HepG2 (cell line): ENCODE results near the gene ACE. TPM values are rescaled to one million over a fixed set of nuclear protein-coding genes. Genes with fewer than 3 reads are reported as not detected.
A peak's percentile ranks its signal among the peaks of the same experiment; 100 is the strongest.

Experiments used
- ARID2 ChIP-seq: sonication (generic); formaldehyde crosslinking; IDR thresholded peaks from 2 replicates; pipeline ENCODE4 v1.8.1; 2022; ENCODE audit warnings: mild to moderate bottlenecking, missing genetic modification reagents, borderline replicate concordance
- EEA1 ChIP-seq: sonication (generic); formaldehyde crosslinking; IDR thresholded peaks from 2 replicates; pipeline ENCODE4 v1.5.1; 2020; ENCODE audit warnings: mild to moderate bottlenecking, missing genetic modification reagents, borderline replicate concordance
- ERF ChIP-seq: IDR thresholded peaks from 2 replicates; pipeline ENCODE4 v1.6.1; 2018; ENCODE audit warnings: missing biosample characterization, missing genetic modification reagents
- HDAC1 ChIP-seq: sonication (generic); formaldehyde crosslinking; IDR thresholded peaks from 2 replicates; pipeline ENCODE4 v1.5.1; 2020; ENCODE audit warnings: mild to moderate bottlenecking, missing genetic modification reagents
- HMG20A ChIP-seq: IDR thresholded peaks from 2 replicates; pipeline ENCODE4 v1.6.1; 2016; ENCODE audit warnings: borderline replicate concordance
- HMG20B ChIP-seq: conservative IDR thresholded peaks from 2 replicates; pipeline ENCODE4 v1.6.1; 2016; ENCODE audit warnings: missing genetic modification reagents, missing compliant biosample characterization
- HOXA7 ChIP-seq: sonication (generic); formaldehyde crosslinking; IDR thresholded peaks from 2 replicates; pipeline ENCODE4 v1.8.1; 2022; ENCODE audit warnings: mild to moderate bottlenecking, missing genetic modification reagents, moderate library complexity
- KMT2B ChIP-seq: IDR thresholded peaks from 2 replicates; pipeline ENCODE4 v1.6.1; 2016; ENCODE audit warnings: missing genetic modification reagents, missing compliant biosample characterization
- RAD51 ChIP-seq: fragments of 450-650 bp; IDR thresholded peaks from 2 replicates; pipeline ENCODE4 v1.6.1; 2016; ENCODE audit warnings: borderline replicate concordance
- REPIN1 ChIP-seq: sonication (generic); formaldehyde crosslinking; IDR thresholded peaks from 2 replicates; pipeline ENCODE4 v1.8.0; 2022; ENCODE audit warnings: missing genetic modification reagents, low read depth, mild to moderate bottlenecking, borderline replicate concordance
- SP140L ChIP-seq: sonication (generic); formaldehyde crosslinking; IDR thresholded peaks from 2 replicates; pipeline ENCODE4 v1.4.0; 2020; ENCODE audit warnings: missing genetic modification reagents, borderline replicate concordance
- YEATS4 ChIP-seq: sonication (generic); formaldehyde crosslinking; IDR thresholded peaks from 2 replicates; pipeline ENCODE4 v1.4.0; 2020; ENCODE audit warnings: missing genetic modification reagents, borderline replicate concordance
- ZBTB1 ChIP-seq: sonication (generic); formaldehyde crosslinking; IDR thresholded peaks from 2 replicates; pipeline ENCODE4 v1.4.0; 2020; ENCODE audit warnings: missing genetic modification reagents, borderline replicate concordance
- ZEB1 ChIP-seq: IDR thresholded peaks from 2 replicates; pipeline ENCODE4 v1.6.1; 2012; ENCODE audit warnings: mild to moderate bottlenecking, low read depth, inconsistent platforms; ENCODE audit not compliant: insufficient replicate concordance
- polyA plus RNA-seq, 8 experiments: library from polyadenylated mRNA; depleted of rRNA in 3 of 8; stranded (reverse) in 7 of 8; unstranded in 1 of 8; fragments of >200 nt; fragmentation: Illumina TruSeq in 4 of 8; extraction: Trizol in 4 of 8; gene quantifications; 2 replicates each; pipeline versions ENCODE4 v1.2.1 to v1.2.3, GENCODE V29; 2011 to 2016; ENCODE audit warnings: low read depth in 4 of 8, missing spikeins in 1 of 8, mixed read lengths in 1 of 8; ENCODE audit not compliant: insufficient read depth in 1 of 8
- total RNA-seq, 5 experiments: library from RNA; depleted of rRNA; stranded (reverse); fragments of >200 nt; fragmentation: Illumina TruSeq; extraction: Trizol; gene quantifications; 2 replicates each; pipeline ENCODE4 v1.2.3, GENCODE V29; 2016; ENCODE audit warnings: low read depth in 1 of 5
- TF ChIP-seq, protein P1 (sequence below): IDR thresholded peaks from 2 replicates; pipeline ENCODE4 v1.6.1; 2016; ENCODE audit warnings: low read depth, missing genetic modification reagents, missing compliant biosample characterization
- TF ChIP-seq, protein P2 (sequence below): sonication (generic); formaldehyde crosslinking; IDR thresholded peaks from 2 replicates; pipeline ENCODE4 v1.4.0; 2020; ENCODE audit warnings: mild to moderate bottlenecking, missing genetic modification reagents, borderline replicate concordance
- TF ChIP-seq, protein P3 (sequence below), 2 experiments: fragments of 450-650 bp in 1 of 2; sonication (generic) in 1 of 2; formaldehyde crosslinking; IDR thresholded peaks; 2 replicates each; pipeline versions ENCODE4 v1.5.0 to v1.8.0; 2020 to 2022; ENCODE audit warnings: mild to moderate bottlenecking in 1 of 2, missing genetic modification reagents in 1 of 2

Gene ACE
- total and polyA plus RNA-seq, 2 of the 13 experiments (the other 11 are each of a cell fraction or from before 2014, with no cell fraction given) = 0.08 to 0.13 TPM

DNA sequence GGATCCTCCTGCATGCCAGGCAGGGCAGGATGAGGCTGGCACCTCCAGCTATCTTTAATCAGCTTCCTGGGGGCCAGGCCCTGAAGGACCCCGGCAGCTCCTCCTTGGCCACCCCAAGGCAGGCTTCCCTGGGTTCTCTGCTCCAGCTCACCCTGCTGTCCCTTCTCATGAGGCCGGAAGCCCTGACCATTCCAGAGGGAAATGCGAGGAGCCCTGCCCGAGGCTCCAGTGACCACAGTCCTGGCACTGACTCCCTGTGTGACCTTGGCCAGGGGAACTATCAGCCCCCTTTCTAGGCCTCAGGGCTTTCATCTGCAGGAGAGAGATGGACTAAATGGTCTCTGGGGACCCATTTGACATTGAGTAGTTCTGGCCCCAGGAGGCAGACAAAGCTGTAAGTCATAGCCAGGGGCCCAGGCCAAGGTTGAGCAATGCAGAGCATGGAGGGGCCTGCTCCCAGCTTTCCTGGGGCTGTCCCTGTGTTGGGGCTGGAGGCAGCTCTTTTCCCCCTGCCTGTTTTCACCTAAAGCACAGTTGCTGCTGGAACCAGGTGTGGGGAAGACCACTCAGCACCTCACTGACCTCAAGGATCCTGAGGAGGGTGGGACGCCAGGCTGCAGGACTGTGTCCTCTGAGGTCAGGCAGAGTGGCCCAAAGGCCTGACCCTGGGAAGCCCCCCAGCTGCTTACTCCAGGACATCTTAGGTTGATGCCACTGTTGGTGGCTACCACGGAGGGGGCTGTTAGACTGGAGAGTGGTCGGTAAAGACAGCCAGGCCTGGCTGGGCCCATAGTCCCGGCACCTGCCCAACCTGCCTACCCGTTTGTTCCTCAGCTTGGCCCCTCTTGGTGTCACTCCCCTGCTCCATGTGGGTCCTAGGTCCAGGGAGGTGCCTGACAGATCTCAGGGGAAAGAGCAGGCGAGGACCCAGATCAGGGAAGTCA is 54.4 kb downstream of the ACE start (continued):
- TF ChIP-seq, protein P1, sequence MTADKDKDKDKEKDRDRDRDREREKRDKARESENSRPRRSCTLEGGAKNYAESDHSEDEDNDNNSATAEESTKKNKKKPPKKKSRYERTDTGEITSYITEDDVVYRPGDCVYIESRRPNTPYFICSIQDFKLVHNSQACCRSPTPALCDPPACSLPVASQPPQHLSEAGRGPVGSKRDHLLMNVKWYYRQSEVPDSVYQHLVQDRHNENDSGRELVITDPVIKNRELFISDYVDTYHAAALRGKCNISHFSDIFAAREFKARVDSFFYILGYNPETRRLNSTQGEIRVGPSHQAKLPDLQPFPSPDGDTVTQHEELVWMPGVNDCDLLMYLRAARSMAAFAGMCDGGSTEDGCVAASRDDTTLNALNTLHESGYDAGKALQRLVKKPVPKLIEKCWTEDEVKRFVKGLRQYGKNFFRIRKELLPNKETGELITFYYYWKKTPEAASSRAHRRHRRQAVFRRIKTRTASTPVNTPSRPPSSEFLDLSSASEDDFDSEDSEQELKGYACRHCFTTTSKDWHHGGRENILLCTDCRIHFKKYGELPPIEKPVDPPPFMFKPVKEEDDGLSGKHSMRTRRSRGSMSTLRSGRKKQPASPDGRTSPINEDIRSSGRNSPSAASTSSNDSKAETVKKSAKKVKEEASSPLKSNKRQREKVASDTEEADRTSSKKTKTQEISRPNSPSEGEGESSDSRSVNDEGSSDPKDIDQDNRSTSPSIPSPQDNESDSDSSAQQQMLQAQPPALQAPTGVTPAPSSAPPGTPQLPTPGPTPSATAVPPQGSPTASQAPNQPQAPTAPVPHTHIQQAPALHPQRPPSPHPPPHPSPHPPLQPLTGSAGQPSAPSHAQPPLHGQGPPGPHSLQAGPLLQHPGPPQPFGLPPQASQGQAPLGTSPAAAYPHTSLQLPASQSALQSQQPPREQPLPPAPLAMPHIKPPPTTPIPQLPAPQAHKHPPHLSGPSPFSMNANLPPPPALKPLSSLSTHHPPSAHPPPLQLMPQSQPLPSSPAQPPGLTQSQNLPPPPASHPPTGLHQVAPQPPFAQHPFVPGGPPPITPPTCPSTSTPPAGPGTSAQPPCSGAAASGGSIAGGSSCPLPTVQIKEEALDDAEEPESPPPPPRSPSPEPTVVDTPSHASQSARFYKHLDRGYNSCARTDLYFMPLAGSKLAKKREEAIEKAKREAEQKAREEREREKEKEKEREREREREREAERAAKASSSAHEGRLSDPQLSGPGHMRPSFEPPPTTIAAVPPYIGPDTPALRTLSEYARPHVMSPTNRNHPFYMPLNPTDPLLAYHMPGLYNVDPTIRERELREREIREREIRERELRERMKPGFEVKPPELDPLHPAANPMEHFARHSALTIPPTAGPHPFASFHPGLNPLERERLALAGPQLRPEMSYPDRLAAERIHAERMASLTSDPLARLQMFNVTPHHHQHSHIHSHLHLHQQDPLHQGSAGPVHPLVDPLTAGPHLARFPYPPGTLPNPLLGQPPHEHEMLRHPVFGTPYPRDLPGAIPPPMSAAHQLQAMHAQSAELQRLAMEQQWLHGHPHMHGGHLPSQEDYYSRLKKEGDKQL (CRISPR knock-in tag) = peak; percentile 74
- TF ChIP-seq HOXA7 (CRISPR knock-in tag) (no peak), RAD51 (no peak), EEA1 (CRISPR knock-in tag) (peak; percentile 87; the same call in 1 of the 2 replicates), HDAC1 (CRISPR knock-in tag) (peak; percentile 92), ARID2 (CRISPR knock-in tag) (no peak), ZBTB1 (CRISPR knock-in tag) (no peak), ERF (CRISPR knock-in tag) (peak; percentile 86; the same call in 1 of the 2 replicates), HMG20A (peak; percentile 90; the same call in 1 of the 2 replicates), REPIN1 (CRISPR knock-in tag) (peak; percentile 82; the same call in 1 of the 2 replicates), HMG20B (peak; percentile 73), KMT2B (CRISPR knock-in tag) (peak; percentile 63), ZEB1 (no peak), YEATS4 (CRISPR knock-in tag) (no peak; the same call in none of the 2 replicates), SP140L (0 out of 2 replicates have a peak, but pooled peaks have one; percentile 53)
- TF ChIP-seq, protein P2, sequence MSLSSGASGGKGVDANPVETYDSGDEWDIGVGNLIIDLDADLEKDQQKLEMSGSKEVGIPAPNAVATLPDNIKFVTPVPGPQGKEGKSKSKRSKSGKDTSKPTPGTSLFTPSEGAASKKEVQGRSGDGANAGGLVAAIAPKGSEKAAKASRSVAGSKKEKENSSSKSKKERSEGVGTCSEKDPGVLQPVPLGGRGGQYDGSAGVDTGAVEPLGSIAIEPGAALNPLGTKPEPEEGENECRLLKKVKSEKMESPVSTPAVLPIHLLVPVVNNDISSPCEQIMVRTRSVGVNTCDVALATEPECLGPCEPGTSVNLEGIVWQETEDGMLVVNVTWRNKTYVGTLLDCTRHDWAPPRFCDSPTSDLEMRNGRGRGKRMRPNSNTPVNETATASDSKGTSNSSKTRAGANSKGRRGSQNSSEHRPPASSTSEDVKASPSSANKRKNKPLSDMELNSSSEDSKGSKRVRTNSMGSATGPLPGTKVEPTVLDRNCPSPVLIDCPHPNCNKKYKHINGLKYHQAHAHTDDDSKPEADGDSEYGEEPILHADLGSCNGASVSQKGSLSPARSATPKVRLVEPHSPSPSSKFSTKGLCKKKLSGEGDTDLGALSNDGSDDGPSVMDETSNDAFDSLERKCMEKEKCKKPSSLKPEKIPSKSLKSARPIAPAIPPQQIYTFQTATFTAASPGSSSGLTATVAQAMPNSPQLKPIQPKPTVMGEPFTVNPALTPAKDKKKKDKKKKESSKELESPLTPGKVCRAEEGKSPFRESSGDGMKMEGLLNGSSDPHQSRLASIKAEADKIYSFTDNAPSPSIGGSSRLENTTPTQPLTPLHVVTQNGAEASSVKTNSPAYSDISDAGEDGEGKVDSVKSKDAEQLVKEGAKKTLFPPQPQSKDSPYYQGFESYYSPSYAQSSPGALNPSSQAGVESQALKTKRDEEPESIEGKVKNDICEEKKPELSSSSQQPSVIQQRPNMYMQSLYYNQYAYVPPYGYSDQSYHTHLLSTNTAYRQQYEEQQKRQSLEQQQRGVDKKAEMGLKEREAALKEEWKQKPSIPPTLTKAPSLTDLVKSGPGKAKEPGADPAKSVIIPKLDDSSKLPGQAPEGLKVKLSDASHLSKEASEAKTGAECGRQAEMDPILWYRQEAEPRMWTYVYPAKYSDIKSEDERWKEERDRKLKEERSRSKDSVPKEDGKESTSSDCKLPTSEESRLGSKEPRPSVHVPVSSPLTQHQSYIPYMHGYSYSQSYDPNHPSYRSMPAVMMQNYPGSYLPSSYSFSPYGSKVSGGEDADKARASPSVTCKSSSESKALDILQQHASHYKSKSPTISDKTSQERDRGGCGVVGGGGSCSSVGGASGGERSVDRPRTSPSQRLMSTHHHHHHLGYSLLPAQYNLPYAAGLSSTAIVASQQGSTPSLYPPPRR (CRISPR knock-in tag) = peak; percentile 92
- TF ChIP-seq, protein P3, sequence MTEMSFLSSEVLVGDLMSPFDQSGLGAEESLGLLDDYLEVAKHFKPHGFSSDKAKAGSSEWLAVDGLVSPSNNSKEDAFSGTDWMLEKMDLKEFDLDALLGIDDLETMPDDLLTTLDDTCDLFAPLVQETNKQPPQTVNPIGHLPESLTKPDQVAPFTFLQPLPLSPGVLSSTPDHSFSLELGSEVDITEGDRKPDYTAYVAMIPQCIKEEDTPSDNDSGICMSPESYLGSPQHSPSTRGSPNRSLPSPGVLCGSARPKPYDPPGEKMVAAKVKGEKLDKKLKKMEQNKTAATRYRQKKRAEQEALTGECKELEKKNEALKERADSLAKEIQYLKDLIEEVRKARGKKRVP (CRISPR knock-in tag; IDR thresholded peaks at IDR 0.05) = no peak
